GM20431 (cell line): ENCODE measurements around the gene GUCD1.

ENCODE experiments used
- in situ Hi-C: fragments of 300-500 bp; cut with MseI, MboI; formaldehyde crosslinking; loops from one replicate; pipeline ENCODE4 v1.15.0; 2020; ENCODE audit warnings: low sequenced_read_pairs; ENCODE audit not compliant: unreplicated experiment

The GUCD1 gene

DNA sequence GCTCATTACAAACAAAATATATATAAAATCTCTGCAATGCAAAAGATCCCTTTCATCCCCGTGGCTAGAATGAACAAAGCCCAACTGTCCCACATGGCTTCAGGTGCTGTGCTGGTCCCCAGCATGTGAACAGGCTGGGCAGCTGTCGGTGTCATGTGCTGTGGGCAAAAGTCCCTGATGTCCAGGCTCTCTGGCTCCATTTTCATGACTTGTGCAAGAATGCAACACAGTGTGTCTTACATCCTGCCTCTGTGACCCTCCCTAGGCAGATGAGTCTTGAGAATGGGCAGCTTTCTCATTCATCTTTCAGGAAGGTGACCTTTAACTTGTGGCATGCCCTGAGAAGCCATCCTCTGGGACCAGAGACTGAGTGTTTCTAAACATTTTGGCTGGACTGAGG, 14.5 kb downstream of the GUCD1 start:
- in situ Hi-C loops, result loop anchor here (25.0 kb wide), 2 partner anchors 228 to 528 kb away; partner anchors contain the start of genes CABIN1 and GSTT4

DNA sequence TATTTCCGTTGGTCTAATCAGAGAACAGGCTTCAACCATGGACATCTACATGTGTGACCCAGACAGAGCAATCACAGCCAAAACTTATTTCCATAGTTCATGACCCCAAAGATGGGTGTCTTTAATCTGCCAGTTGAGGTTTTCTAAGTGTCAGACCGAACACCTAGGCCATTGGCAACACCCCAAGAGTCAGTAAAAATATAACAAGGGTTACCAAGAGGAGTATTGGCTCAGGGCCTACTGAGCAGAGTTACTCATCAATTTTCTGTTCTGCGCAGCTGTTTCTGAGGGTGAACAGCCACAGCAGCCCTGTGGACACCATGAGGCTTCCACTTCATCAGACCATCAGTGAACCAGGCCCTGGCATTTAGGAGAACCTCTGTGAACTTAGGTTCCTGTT, 18.8 kb downstream of the GUCD1 start:
- in situ Hi-C loops, result loop anchor here (25.0 kb wide), 2 partner anchors 224 to 524 kb away; partner anchors contain the start of genes CABIN1 and GSTT4

DNA sequence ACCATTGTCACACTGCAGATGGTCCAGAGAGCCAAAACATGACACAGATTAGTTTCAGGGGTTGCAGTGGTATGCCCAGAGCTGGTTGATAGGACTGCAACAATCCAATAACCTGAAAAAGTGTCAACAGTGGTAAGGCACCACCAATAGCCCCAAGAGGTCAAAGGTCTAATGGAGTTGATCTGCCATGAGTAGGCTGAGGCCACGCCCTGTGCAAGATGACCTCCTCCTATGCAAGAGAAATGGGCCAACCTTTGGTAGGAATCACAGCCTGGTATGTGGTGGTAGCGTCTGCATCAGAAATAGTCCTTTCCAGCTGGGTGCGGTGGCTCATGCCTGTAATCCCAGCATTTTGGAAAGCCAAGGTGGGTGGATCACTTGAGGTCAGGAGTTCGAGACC, 19.6 kb downstream of the GUCD1 start:
- in situ Hi-C loops, result loop anchor here (25.0 kb wide), 2 partner anchors 223 to 523 kb away; partner anchors contain the start of genes CABIN1 and GSTT4

DNA sequence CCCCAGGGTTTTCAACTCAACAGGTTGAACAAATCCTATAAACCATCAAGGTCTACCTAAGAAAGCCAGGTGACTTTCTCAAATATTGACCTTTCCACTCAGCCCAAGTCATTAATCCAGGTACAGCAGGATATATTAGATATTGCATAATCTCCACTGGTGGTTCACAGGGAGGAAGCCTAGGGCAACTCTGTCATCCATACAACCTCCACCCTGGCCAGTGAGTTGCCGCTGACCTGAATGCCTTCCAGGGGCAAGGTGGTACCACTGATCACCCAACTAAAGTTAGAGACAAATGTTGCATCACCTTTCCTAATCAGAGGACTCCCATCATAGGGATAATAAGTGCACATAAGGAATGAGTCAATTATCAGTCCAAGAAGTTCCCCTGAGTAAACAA, 22.9 kb downstream of the GUCD1 start:
- in situ Hi-C loops, result loop anchor here (25.0 kb wide), 2 partner anchors 220 to 520 kb away; partner anchors contain the start of genes CABIN1 and GSTT4

DNA sequence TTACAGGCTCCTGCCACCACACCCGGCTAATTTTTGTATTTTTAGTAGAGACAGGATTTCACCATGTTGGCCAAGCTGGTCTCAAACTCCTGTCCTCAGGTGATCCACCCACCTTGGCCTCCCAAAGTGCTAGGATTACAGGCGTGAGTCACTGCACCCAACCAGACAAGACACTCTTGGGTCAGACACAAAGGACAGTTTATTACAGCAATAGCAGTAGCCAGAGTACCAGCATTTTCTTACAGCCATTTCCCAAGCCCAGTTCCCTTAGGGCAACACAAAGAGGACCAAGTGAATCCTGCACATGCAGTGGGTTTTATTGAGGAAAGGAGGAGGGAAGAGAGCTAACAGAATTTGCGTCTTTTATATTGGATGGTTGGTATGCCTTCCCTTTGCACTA, 24.0 kb downstream of the GUCD1 start:
- in situ Hi-C loops, result loop anchor here (25.0 kb wide), 2 partner anchors 219 to 519 kb away; partner anchors contain the start of genes CABIN1 and GSTT4

DNA sequence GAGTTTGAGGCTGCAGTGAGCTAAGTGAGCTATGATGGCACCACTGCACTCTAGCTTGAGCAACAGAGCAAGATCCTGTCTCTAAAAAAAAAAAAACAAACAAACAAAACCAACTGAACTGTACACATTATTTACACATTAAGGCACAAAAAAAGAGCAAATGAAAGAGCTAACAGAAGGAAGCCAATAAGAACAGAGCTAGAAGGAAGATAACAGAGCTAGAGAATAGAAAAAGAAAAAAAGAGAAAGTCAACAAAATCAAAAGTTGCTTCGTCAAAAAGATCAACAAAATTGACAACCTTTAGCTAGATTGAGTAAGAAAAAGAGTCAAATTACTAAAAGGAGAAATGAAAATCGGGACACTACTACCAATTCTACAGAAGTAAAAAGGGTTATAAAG, 25.0 kb downstream of the GUCD1 start:
- in situ Hi-C loops, result loop anchor here (10.0 to 25.0 kb wide), 3 partner anchors 105 to 518 kb away; partner anchors contain the start of genes ADORA2A, CABIN1 and GSTT4

DNA sequence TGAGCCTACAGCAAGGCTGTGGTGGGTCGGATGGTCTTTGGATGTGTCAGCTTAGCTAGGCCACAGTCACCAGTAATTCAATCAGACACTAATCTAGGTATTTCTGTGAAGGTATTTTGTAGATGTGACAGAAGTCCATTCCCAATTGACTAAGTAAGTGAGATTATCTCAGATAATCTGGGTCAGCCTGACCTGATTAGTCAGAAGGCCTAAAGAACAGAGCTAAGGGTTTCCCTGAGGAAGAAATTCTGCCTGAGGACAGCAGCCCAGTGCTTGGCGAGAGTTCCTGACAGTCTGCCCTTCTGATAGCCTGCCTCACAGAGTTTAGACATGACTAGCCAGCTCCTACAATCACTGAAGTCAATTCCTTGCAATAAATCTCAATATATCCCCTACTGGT, 28.7 kb downstream of the GUCD1 start:
- in situ Hi-C loops, result loop anchor here (10.0 to 25.0 kb wide), 3 partner anchors 101 to 514 kb away; partner anchors contain the start of genes ADORA2A, CABIN1 and GSTT4

DNA sequence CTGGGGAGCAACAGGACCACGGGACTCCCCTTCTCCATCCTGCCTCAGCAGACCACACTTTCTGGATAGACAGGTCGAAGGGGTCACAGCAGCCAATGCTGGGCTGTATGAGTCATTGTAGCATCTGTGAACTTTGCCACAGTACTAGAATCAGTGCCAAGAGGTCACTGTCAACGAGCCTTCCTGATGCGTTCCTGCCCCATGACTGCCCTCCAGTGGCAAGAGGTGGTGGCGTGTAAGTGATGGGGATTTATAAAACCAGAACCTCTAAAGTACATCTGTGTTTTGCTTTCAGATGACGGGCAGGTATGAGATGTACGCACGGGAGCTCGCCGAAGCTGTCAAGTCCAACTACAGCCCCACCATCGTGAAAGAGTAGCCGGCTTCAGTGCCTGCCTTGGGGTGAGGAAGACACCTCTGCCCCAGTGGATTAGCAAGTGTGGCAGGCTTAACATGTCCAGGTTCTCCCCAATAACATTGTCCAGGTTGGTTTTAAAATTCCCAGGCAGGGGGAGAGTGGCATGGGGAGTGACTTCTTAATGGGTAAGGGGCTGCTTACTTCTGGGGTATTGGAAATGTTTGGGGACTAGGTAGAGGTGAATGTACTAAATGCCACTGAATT, 29.4 kb downstream of the GUCD1 start:
- in situ Hi-C loops, result loop anchor here (10.0 to 25.0 kb wide), 3 partner anchors 101 to 513 kb away; partner anchors contain the start of genes ADORA2A, CABIN1 and GSTT4

DNA sequence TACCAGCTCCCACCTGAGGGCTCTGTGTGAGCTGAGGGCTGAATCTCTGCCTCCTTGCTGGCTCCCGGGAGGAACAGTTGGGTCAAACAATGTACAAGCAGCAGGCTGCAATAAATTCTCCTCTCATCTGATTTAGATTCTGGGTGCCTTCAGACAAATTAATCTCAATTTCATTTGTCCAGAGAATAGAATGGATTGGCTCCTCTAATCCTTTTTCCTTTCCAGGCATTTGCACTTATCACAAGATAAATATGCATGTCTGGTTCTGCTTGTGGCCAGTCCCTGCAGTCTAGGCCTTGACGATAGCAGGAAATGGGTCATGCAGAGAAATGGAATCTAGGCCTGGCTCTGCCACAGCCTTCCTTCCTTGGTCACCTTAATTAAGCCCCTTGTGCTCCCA, 31.1 kb downstream of the GUCD1 start:
- in situ Hi-C loops, result loop anchor here (10.0 kb wide), 1 partner anchor 99 kb away; the partner anchor contains the start of gene ADORA2A

DNA sequence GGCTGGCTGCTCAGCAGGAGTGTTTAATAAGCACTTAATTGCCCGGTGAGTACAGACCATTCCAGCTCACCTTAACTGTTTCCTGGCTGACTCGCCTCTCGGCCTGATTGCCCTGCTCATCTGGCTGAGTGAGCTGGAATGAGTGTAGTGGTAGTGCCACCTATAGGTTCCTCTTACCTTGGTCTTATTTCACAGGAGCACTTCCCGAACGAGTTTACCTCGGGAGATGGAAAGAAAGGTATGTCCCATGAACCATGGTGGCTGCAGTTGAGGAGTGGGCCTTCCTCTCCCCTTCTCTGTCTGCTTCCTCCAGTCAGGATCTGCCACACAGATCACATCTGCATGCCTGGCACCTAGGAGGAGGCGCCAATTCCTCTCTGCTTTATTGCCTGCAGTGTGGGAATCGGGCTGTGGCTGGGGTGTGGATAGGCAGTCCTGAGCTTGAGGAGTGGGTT, 33.1 kb downstream of the GUCD1 start:
- in situ Hi-C loops, result loop anchor here (10.0 kb wide), 1 partner anchor 97 kb away; the partner anchor contains the start of gene ADORA2A

DNA sequence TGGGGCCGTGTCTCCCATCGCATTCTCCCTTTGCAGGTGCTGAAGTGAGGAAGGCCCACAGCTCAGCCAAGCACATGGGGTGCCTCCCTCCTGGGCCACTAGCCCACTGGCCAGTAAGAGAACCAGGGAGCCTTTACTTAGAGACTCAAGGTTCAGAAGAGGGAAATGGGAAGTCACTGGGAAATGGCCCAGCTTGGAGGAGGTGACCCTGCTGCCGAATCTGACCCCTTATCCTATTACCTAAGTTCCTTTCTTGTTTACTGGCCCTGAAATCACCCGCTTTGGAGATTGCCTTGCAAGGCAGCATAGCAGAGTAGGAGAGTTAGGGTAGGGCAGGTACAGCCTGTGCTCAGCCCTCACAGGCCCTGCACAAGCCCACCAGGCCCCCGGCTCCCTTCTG, 35.4 kb downstream of the GUCD1 start:
- in situ Hi-C loops, result no loop called here

DNA sequence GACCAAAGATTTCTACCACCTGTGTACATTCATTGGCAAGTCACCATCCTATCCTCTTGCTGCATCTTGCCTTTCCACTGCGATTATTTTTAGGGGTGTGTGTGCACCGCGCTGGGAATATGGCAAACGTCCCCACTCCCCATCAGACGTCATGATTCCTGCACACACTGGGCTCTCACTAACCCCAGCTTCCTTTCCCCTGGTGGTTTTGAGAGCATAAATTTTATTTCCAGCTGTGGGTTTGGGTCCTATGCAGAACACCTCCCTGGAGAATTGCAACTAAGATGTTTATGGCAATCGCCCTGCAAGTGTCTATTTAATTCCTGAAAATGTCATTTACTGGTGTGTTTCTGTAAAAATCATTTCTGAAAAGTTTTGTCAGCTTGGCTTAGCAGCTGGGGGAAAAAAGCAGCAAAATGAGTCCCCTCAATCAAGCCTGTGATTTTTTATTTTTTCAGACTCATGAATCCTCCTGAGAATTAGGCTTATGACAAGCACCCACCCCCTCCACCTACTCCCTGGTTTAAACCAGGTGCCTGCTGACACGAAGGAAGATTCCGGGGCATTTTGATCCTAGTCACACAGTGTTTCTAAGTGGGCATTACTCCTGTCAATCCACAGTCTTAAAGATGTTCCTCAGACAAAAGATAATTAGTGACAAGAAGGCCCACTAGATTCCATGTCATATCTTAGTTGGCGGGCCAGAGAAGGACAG, 36.0 kb downstream of the GUCD1 start:
- in situ Hi-C loops, result no loop called here

DNA sequence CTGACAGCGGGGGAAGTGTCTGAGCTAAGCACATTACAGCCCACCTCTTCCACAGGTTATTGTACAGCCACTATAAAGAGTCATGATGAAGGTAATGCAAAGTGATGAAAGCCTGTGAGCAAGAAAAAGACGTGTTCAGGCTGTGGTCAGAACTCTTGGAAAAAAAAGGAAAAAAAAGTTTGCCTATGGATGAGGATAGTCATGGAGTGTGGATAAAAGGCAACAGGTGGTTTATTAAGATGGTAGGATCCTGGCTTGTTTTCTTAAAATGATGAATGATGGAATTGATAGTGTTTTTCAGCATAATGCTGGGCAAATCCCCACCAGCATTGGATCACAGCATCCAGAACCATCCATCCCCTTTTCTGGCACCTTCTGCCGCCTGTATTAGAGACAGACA, 36.7 kb downstream of the GUCD1 start:
- in situ Hi-C loops, result no loop called here

DNA sequence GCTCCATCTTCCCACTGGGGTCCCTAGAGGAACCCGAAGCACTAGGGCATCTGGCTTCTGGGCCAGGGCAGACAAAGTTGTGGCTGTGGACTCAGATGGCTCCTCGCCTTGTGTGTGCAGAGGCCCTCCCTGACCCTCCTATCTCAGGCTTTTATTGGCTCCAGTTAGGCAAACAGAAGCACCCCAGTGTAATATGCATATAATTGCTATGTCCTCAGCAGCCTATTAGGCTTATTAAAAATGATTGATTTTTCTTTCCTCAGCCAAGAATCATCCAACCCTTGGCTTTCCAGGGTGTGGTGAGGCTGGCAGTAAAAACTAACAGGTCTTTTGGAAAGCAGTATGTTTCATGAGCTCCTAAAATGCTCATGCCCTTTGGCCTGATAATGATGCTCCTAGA, 37.5 kb downstream of the GUCD1 start:
- in situ Hi-C loops, result no loop called here

DNA sequence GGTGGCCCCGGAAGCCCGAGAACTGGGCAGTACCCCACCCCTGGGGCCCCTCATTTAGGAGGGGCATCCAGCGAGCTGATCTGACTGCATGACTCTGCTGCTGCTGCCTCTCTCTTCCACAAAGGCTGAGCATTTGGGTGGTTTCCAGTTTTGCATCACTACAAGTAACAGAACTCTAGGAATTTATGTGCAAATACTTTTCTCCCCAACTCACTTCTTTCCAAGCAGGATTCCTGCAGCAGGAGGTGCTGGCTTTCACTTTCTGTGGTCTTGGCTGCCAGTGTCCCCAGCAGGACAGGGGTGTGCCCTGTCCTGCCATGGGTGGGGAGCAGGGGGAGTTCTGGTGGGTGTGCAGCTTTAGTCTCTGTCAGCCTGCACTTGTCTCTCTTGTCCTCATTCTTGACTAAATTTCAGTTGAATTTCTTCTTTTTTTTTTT, 38.6 kb downstream of the GUCD1 start:
- in situ Hi-C loops, result no loop called here

DNA sequence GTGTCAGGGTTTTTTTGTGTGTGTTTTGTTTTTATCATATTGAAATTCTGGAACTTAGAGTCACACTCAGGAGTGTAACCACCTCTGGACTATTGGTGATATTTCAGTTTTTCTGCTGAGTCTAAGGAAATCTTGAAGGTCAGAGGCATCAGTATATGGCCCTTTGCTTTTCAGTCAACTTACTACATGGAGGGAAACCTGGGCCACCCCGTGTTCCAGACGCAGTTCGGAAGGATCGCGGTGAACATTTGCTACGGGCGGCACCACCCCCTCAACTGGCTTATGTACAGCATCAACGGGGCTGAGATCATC, 40.0 kb downstream of the GUCD1 start:
- in situ Hi-C loops, result no loop called here

DNA sequence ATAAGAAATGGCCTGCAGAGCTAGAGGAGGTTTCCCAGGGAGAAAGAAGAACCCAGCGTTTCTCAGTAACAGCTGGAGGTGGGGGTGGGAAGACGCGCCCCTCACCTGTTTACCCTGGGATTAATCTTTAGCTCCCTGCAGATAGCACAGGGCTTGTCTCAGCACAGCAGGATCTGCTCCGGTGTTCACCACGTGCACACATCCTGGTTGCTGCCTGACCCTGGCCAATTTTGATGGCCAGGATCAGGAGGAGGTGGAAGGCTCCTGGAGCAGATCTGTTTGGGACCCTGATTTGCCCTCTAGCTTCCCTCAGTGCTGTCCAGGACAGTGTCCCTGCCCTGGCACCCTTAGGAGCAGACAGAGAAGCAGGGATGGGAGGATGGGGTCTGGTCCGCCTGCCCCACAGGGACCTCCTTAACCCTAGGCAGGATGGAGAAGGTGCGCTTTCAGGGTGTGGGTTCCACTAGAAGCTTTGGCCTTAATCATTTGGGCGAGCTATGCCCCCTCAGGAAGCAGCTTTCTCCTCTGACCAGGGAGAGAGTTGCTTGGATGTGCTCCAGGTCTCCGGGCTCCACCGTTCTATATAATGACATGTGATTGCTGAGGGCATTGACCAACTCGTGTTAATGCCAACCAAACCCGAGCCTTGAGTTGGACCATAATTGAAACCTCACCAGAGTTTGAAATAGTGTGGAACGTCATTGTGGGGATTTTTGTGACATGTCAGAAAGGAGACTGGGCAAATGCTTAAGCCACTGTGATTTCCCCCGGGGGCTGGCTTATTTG, 40.5 kb downstream of the GUCD1 start:
- in situ Hi-C loops, result no loop called here

DNA sequence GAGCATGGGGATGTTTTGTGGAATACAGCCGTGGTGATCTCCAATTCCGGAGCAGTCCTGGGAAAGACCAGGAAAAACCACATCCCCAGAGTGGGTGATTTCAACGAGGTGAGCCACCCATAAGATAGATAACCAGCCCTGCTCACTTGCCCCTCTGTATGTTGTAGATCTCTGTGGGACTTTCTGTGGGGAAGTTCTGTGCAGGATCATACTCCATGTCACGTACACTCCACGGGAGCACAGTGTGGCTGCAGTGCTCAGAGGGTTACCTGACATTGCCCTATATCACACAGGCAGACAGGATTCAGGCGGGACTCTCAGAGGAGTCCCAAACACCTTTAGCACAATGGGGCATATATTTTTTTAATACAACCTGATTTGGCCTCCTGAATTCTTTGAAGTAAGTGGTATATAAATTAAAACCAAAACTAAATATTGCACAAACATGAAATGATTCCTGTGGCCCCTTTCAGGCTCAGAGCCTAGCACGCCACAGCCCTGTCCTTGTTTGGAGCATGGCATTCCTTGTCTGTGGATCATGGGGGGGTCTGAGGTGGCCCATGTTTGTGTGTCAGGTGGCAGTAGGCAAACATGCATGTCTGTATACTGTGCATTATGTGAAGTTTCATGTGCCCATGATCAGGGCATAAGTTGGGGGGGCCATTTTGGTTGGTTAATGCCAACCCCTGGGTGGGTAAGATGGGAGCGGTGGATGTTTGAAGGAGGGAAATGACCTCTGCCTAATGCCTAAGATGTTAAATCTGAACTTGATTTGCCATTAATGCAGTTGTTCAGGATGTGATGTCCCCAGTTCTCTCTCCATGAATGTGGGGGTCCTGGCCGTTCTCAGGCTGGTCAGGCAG, 41.3 kb downstream of the GUCD1 start:
- in situ Hi-C loops, result no loop called here

DNA sequence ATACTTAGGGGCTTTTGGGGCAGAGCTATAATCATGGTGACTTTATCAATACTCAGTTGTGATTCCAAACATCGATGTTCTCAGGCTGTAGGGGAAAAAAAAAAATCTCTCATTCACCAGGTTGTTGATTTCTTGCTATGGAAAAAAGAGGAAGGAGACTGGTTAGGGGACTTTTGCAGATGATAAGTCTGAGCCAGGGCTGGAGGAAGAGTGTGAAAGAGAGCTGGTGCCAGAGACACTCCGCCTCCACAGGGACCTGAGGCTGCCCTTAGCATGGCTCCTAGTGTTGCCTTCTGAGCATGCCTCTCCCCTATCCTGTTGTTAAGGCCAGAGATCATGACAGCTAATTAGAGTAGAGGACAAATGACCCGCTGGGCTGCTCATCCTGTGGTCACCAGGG, 42.9 kb downstream of the GUCD1 start:
- in situ Hi-C loops, result no loop called here
